Measurements from ENCODE around the gene GRM4.

Gene GRM4

GRCh38 chr6:34142061-34142998 is 3.6 kb downstream of the GRM4 start:
- DNase-seq, result no peak

DNA sequence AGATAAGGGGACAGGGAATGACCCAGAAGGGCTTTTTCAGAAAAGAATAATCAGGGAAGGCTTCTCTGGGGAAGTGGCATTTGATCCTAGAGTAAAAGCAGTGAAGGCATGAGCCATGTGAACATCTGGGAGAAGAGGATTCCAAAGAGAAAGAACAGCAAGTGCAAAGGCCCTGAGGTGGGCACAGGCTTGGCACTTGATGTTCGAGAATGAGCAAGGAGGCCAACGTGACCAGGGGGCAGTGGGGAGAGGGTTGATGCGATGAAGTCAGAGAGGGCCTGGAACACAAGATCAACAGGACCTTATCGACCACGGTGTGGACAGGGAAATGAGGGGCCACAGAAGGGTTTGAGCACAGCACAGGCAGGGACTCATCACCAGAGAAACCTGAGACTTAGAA is 5.8 kb downstream of the GRM4 start:
- no peak for DNase-seq

GRCh38 chr6:34138914-34139510 is 6.9 kb downstream of the GRM4 start:
- no peak for DNase-seq

DNA sequence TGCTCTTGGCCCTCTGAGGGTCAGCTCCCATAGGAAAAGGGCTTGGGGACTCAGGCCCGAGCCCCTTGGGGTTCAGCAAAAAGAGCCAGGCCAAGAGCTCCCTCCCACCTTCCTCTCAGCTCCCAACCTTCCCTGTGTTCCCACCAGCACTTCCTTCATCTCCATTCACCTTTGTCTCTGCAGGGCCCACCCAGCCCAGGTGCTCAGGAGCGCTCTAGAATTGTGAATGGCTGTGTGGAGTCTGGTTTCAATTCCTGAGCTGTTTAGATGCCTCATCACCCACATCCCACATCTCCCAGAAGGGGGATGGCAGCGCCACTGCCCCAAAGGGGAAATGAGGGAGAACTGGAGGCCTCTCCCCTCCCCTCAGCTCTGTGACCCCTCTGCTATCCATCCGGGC is 7.7 kb downstream of the GRM4 start:
- no peak for DNase-seq

DNA sequence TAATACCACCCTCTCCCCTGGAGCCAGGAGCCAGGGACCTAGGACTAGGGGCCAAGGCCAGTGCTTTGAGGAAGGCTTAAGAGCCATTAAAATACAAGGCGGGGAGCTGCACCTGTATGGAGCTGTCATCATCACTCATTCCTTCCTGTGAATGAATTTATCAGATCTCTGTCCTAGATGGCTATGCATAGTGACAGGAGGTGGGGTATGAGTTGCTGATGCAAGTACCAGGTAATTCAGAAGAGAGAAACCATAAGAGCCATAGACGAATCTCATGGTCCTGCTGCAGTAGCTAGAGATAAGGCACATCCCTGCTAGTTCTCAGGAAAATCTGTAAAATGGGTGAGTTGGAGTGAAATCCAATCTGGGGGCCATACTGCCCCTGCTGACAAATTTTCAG is 10.3 kb downstream of the GRM4 start:
- DNase-seq, result no peak

GRCh38 chr6:34132486-34133185 is 13.3 kb downstream of the GRM4 start:
- peak; percentile 33 for DNase-seq

- DNase-seq, result no peak
Observed at GRCh38 chr6:34131326-34132290, 14.3 kb downstream of the GRM4 start.

- DNase-seq, result no peak
Observed at GRCh38 chr6:34130862-34131261, 15.0 kb downstream of the GRM4 start.

- no peak for DNase-seq
Observed at GRCh38 chr6:34129753-34130152, 16.1 kb downstream of the GRM4 start.

DNA sequence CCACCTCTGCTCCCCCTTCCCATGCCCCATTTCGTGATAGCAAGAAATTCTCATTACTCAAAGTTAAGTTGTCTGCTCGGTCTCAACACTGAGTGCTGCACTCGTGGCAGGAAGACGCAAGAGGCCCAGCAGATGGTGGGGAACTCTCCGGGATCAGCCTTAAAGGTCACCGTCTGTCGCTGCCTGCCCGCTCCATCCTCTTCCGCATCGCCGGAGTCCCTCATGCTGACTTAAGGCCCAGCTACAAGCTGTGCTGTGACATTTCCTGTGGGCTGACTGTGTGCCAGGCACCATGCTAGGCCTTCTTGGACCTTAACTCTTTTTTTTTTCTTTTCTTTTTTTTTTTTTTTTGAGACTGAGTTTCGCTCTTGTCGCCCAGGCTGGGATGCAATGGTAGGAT is 17.8 kb downstream of the GRM4 start:
- no peak for DNase-seq

DNA sequence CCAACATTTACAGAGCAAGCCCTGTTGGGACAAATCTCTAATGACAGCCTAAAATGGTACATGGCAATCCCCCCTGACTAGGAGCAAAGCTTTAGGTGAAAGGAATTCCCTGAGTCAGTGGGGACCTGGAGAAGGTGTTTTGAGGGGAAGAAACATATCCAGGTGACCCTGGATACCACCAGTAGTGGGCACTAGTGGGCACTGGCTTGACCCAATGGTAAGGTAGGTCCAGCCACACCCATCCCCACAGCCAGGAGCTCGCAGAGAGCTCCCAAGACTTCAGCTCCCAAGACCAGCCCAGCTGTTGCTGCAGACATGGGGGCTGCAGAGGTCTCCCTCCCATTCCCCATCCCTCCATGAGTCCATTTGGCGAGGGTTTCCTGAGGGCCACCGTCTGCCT is 19.5 kb downstream of the GRM4 start:
- no peak for DNase-seq

GRCh38 chr6:34125939-34126338 is 19.9 kb downstream of the GRM4 start:
- no peak for DNase-seq

- no peak for DNase-seq
Observed at GRCh38 chr6:34120953-34121675, 24.8 kb downstream of the GRM4 start.

DNA sequence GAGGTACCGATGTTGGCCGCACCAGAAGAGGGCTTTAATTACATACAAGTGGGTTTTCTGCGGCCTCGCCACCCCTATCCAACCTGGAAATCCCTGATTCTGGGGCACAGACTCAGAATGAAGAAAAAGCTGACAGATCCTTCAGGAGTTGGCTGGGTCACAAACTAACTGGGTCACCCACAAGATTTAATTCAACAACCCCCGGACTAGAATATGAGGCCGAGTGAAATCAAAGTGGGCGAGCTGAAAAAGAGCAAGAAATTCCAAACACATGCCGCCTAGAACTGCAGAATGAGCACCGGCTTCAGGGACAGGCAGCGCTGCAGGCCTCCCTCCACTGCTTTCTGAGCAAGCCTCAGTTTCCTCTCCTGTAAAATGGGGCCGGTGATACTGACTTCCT is 30.0 kb downstream of the GRM4 start:
- no peak for DNase-seq

DNA sequence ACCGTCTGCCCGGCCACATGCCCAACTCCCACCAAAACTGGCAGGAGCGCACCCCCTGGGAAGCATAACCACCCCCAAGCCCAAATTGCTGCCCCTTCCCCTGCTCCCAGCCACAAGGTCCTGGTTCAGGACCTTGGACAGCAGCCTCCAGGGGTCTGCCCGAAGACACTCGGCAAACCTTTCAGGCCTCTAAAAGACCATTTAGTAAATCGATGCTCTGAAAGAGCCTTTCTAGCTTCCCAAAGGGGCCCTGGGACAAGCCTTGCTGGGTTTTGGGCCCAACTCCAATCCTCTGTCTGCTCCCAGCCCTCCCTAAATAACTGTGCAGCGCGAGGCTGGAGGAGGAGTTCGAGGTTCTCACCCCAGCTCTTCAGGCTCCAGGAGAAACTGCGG is 30.5 kb downstream of the GRM4 start:
- DNase-seq, result no peak

DNA sequence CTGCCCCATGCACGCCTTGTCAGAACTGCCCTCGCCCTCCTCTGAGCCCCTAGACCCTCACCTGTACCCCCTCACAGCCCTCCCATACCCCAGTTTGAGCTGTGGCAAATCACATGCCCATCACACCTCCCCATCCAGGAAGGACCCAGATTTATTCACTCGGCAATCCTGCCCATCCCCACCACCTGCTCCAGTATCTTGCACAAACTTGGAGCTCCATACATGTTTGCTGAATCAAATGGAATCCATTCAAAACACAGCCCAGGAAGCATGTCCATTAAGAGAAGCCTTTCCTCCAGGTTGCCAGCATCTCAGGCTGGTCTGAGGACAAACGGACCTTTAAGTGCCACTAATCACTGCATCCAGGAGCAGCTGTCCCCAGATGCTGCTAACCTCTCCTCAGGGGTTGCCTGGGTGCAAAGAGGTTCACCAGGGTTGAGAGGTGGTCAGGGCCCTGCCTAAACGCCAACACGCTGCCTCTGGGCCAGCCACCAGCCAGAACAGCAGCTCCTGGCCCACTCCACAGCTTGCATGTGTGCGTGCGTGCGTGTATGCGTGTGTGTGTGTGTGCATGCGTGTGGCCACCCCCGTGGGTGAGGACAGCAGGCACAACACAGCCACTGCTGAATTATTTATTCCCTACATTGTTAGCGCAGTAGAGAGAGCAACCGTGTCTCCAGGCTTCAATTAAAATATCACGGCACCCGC is 31.0 kb downstream of the GRM4 start:
- DNase-seq, result no peak

DNA sequence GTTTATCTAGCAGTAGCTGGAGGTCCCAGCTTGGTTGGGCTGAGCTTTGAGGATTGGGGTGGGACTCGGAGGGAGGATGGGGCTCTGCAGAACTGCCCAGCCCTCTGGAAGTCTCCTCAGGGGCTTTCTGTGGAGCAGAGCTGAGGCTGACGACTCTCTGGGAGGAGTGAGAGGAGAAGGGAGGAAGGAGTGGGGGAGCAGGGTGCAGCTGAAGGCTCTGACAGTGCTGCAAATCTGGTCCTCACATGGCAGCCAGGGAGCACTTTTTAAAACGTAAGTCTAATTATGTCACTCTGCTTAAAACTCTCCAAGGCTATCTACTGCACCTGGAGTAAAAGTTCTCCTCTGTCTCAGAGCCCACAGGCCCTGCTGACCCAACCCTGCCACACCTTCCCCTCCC is 32.4 kb downstream of the GRM4 start:
- no peak for DNase-seq

- DNase-seq, result no peak
Observed at GRCh38 chr6:34112126-34112525, 33.8 kb downstream of the GRM4 start.

GRCh38 chr6:34110610-34111009 is 35.3 kb downstream of the GRM4 start:
- no peak for DNase-seq

DNA sequence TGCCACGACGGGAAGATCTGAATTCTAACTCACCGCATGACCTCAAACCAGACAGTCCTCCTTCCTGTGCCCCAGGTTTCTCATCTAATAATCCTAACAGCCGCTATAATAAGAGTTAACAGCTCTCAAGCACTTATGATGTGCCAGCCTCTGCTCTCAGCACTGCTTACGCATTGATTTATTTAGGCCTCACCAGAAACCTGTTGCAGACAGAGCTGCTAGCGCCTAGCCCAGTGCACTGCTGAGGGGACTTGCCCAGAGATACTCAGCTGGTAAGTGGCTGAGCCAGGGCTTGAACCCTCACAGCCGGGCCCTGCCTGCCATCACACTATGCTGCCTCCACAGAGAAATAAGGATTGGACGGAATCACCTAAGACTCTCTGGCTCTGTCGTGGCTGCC is 37.7 kb downstream of the GRM4 start:
- no peak for DNase-seq

DNA sequence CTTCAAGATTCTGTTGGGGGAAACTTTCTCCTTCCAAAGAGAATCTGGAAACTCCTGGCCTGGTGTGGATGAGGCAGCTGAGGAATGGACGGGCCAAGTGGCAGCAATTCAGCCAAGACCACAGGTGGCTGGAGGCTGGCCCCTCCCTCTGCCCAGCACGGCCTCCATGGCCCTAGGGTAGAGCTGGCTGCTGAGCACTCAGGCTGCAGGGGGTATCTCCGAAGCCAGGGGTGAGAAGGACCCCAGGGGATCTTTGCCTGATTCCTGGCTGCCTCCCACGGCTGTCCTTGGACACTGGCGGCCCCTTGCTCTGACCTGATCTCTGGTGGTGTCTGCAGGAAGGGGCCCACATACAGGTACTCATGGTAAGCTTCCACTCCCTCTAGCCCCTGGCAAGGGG is 39.0 kb downstream of the GRM4 start:
- DNase-seq, result no peak

All from activated CD8-positive, alpha-beta memory T cell treated with anti-CD3 and anti-CD28 coated beads, Interleukin-2, amount 50 U/mL, for 4 hours (primary cell).